ENCODE results near the gene ST3GAL2. TPM values are rescaled to one million over a fixed set of nuclear protein-coding genes. Genes with fewer than 3 reads are reported as not detected.
A peak's percentile ranks its signal among the peaks of the same experiment; 100 is the strongest.

ST3GAL2 gene
- total and polyA plus RNA-seq, 9 of the 15 experiments (the other 6 are each of a cell fraction or from before 2014, with no cell fraction given): 1.5 to 108 (median 34.3) TPM

DNA sequence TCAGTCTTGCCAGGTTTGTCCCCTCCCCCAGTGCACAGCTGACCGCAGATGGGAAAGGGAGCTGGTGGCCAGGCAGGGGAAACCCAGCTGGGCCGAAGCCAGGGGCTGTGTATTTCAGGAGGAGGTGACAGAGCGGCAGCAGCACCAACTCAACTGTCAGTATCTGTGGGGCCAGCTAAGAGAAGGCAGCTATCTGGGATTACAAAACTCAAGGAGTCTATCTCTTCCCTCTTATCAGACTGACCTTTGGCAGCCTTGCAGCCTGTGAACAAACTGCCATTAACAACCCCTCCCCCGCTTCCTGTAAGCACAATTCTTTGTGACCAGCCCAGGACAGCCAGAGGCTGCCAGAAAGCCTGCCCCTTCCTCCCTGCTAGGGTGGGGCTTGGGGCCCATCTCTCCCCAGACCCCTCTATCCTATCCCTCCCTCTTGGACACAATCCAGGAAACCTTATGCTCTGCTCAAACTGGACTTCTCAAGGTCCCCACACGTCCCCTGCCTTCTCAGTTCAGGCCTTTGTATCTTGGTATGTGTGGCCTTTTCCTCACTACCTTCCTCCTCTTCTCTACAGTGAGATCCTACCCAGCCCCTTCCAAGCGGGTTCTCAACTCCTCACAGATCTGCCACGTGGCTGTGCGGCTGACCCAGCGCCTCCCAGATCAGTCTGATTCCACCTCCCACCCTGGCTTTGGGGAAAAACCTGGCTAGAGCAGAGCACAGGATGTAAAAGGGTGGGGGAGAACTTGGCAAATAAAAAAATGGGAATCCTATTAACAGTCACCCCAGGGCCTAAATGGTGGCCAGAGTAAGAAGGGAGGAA lies 10.5 kb downstream of the ST3GAL2 start (continued):
- TF ChIP-seq LEF1 (IDR thresholded peaks at IDR 0.05) (peak; percentile 100), ZNF239 (CRISPR knock-in tag; IDR thresholded peaks at IDR 0.05) (peak; percentile 48; the same call in 1 of the 2 replicates), EP300 (IDR thresholded peaks at IDR 0.05; ENCODE audit: low read length) (peak; percentile 100), ZNF165 (CRISPR knock-in tag; IDR thresholded peaks at IDR 0.05; ENCODE audit: borderline replicate concordance) (no peak), HLTF (IDR thresholded peaks at IDR 0.05) (peak; percentile 95), TGIF2 (CRISPR knock-in tag; IDR thresholded peaks at IDR 0.05) (no peak), JUNB (CRISPR knock-in tag; conservative IDR thresholded peaks at IDR 0.05) (no peak), RB1 (IDR thresholded peaks at IDR 0.05; ENCODE audit: low read depth) (peak; percentile 38), DLX4 (CRISPR knock-in tag; IDR thresholded peaks at IDR 0.05) (no peak), TAL1 (IDR thresholded peaks at IDR 0.05) (peak; percentile 97), NCOA6 (IDR thresholded peaks at IDR 0.05) (no peak; the same call in 1 of the 2 replicates), GTF2F1 (IDR thresholded peaks at IDR 0.05; ENCODE audit: low read depth, low read length) (peak; percentile 84), MAFF (IDR thresholded peaks at IDR 0.05; ENCODE audit: low read length) (no peak; the same call in 1 of the 2 replicates), TAF1 (IDR thresholded peaks at IDR 0.05; ENCODE audit: control insufficient read depth, extremely low read depth, insufficient read depth, low read length, severe bottlenecking) (peak; percentile 66), CREM (IDR thresholded peaks at IDR 0.05; ENCODE audit: low read depth) (peak; percentile 86), ZEB2 (IDR thresholded peaks at IDR 0.05) (peak; percentile 89), U2AF2 (optimal IDR thresholded peaks at IDR 0.05; ENCODE audit: low read depth, low read length) (no peak), TRIM24 (IDR thresholded peaks at IDR 0.05) (peak; percentile 98), ZNF696 (CRISPR knock-in tag; conservative IDR thresholded peaks at IDR 0.05) (no peak), ZNF512 (tag; IDR thresholded peaks at IDR 0.05) (no peak), MTA1 (IDR thresholded peaks at IDR 0.05; ENCODE audit: borderline replicate concordance) (peak; percentile 92), RBM17 (IDR thresholded peaks at IDR 0.05; ENCODE audit: borderline replicate concordance, low read depth, low read length) (no peak)
- TF ChIP-seq, protein P1, sequence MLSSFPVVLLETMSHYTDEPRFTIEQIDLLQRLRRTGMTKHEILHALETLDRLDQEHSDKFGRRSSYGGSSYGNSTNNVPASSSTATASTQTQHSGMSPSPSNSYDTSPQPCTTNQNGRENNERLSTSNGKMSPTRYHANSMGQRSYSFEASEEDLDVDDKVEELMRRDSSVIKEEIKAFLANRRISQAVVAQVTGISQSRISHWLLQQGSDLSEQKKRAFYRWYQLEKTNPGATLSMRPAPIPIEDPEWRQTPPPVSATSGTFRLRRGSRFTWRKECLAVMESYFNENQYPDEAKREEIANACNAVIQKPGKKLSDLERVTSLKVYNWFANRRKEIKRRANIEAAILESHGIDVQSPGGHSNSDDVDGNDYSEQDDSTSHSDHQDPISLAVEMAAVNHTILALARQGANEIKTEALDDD (IDR thresholded peaks at IDR 0.05): peak; percentile 73
- TF ChIP-seq, protein P2, sequence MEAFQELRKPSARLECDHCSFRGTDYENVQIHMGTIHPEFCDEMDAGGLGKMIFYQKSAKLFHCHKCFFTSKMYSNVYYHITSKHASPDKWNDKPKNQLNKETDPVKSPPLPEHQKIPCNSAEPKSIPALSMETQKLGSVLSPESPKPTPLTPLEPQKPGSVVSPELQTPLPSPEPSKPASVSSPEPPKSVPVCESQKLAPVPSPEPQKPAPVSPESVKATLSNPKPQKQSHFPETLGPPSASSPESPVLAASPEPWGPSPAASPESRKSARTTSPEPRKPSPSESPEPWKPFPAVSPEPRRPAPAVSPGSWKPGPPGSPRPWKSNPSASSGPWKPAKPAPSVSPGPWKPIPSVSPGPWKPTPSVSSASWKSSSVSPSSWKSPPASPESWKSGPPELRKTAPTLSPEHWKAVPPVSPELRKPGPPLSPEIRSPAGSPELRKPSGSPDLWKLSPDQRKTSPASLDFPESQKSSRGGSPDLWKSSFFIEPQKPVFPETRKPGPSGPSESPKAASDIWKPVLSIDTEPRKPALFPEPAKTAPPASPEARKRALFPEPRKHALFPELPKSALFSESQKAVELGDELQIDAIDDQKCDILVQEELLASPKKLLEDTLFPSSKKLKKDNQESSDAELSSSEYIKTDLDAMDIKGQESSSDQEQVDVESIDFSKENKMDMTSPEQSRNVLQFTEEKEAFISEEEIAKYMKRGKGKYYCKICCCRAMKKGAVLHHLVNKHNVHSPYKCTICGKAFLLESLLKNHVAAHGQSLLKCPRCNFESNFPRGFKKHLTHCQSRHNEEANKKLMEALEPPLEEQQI (IDR thresholded peaks at IDR 0.05): peak; percentile 72; the same call in 1 of the 2 replicates
- TF ChIP-seq, protein P3, sequence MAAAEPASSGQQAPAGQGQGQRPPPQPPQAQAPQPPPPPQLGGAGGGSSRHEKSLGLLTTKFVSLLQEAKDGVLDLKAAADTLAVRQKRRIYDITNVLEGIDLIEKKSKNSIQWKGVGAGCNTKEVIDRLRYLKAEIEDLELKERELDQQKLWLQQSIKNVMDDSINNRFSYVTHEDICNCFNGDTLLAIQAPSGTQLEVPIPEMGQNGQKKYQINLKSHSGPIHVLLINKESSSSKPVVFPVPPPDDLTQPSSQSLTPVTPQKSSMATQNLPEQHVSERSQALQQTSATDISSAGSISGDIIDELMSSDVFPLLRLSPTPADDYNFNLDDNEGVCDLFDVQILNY (CRISPR knock-in tag; IDR thresholded peaks at IDR 0.05): peak; percentile 89; the same call in 1 of the 2 replicates

Measured in K562 (cell line).